HEK293 (cell line): ENCODE results near the gene MAP3K5.
A peak's percentile ranks its signal among the peaks of the same experiment; 100 is the strongest.

Source experiments
- PATZ1 ChIP-seq: fragments of 450-650 bp; formaldehyde crosslinking; IDR thresholded peaks from 2 replicates; pipeline ENCODE4 v1.5.1; 2016; ENCODE audit warnings: missing biosample characterization, missing genetic modification characterization
- REPIN1 ChIP-seq: fragments of 450-650 bp; formaldehyde crosslinking; IDR thresholded peaks from 2 replicates; pipeline ENCODE4 v1.5.1; 2017; ENCODE audit warnings: missing biosample characterization, missing genetic modification characterization, low read depth
- SP2 ChIP-seq: fragments of 450-650 bp; formaldehyde crosslinking; IDR thresholded peaks from 2 replicates; pipeline ENCODE4 v1.5.1; 2016; ENCODE audit warnings: missing biosample characterization, missing genetic modification characterization
- ZBTB1 ChIP-seq: fragments of 450-650 bp; formaldehyde crosslinking; IDR thresholded peaks from 2 replicates; pipeline ENCODE4 v1.5.1; 2016; ENCODE audit warnings: missing biosample characterization, missing genetic modification characterization
- ZBTB11 ChIP-seq: fragments of 450-650 bp; formaldehyde crosslinking; conservative IDR thresholded peaks from 2 replicates; pipeline ENCODE4 v1.5.1; 2016; ENCODE audit warnings: low read depth, missing biosample characterization, missing genetic modification characterization
- ZBTB6 ChIP-seq: fragments of 450-650 bp; formaldehyde crosslinking; IDR thresholded peaks from 2 replicates; pipeline ENCODE4 v1.5.1; 2017; ENCODE audit warnings: missing biosample characterization, missing genetic modification characterization
- ZBTB7A ChIP-seq: fragments of 450-650 bp; formaldehyde crosslinking; IDR thresholded peaks from 2 replicates; pipeline ENCODE4 v1.5.1; 2016; ENCODE audit warnings: low read depth, missing biosample characterization, missing genetic modification characterization
- ZBTB8A ChIP-seq: fragments of 450-650 bp; formaldehyde crosslinking; IDR thresholded peaks from 2 replicates; pipeline ENCODE4 v1.5.1; 2016; ENCODE audit warnings: missing biosample characterization, missing genetic modification characterization
- ZNF140 ChIP-seq: fragments of 450-650 bp; formaldehyde crosslinking; IDR thresholded peaks from 2 replicates; pipeline ENCODE4 v1.5.1; 2016; ENCODE audit warnings: missing biosample characterization, missing genetic modification characterization
- ZNF211 ChIP-seq: fragments of 450-650 bp; formaldehyde crosslinking; IDR thresholded peaks from 2 replicates; pipeline ENCODE4 v1.5.1; 2016; ENCODE audit warnings: low read depth, missing biosample characterization, missing genetic modification characterization
- ZNF549 ChIP-seq: fragments of 450-650 bp; IDR thresholded peaks from 2 replicates; pipeline ENCODE4 v1.5.1; 2018; ENCODE audit warnings: missing biosample characterization, missing genetic modification characterization, mild to moderate bottlenecking, inconsistent platforms, moderate library complexity
- ZNF596 ChIP-seq: fragments of 450-650 bp; IDR thresholded peaks from 2 replicates; pipeline ENCODE4 v1.5.0; 2018; ENCODE audit warnings: missing biosample characterization, mild to moderate bottlenecking, missing genetic modification characterization, moderate library complexity
- ZNF626 ChIP-seq: fragments of 450-650 bp; sonication (Bioruptor Pico); formaldehyde crosslinking; IDR thresholded peaks from 2 replicates; pipeline ENCODE4 v1.5.1; 2018; ENCODE audit warnings: missing biosample characterization, missing genetic modification characterization, inconsistent platforms
- ZNF629 ChIP-seq: fragments of 450-650 bp; formaldehyde crosslinking; IDR thresholded peaks from 2 replicates; pipeline ENCODE4 v1.5.1; 2017; ENCODE audit warnings: missing biosample characterization, missing genetic modification characterization
- ZNF830 ChIP-seq: fragments of 450-650 bp; IDR thresholded peaks from 2 replicates; pipeline ENCODE4 v1.5.0; 2018; ENCODE audit warnings: missing biosample characterization, missing genetic modification characterization, low read depth, mild to moderate bottlenecking, moderate library complexity
- ZSCAN5A ChIP-seq: fragments of 450-650 bp; formaldehyde crosslinking; IDR thresholded peaks from 2 replicates; pipeline ENCODE4 v1.5.1; 2016; ENCODE audit warnings: missing biosample characterization, missing genetic modification characterization
- TF ChIP-seq, protein P1 (sequence below): fragments of 450-650 bp; formaldehyde crosslinking; IDR thresholded peaks from 2 replicates; pipeline ENCODE4 v1.5.1; 2017; ENCODE audit warnings: missing biosample characterization, missing genetic modification characterization
- TF ChIP-seq, protein P2 (sequence below): fragments of 450-650 bp; formaldehyde crosslinking; optimal IDR thresholded peaks from 2 replicates; pipeline ENCODE3; 2016; ENCODE audit warnings: missing biosample characterization, mild to moderate bottlenecking, missing genetic modification characterization
- TF ChIP-seq, protein P3 (sequence below): fragments of 450-650 bp; formaldehyde crosslinking; IDR thresholded peaks from 2 replicates; pipeline ENCODE4 v1.5.1; 2016; ENCODE audit warnings: missing biosample characterization, missing genetic modification characterization, borderline replicate concordance

The MAP3K5 gene

DNA sequence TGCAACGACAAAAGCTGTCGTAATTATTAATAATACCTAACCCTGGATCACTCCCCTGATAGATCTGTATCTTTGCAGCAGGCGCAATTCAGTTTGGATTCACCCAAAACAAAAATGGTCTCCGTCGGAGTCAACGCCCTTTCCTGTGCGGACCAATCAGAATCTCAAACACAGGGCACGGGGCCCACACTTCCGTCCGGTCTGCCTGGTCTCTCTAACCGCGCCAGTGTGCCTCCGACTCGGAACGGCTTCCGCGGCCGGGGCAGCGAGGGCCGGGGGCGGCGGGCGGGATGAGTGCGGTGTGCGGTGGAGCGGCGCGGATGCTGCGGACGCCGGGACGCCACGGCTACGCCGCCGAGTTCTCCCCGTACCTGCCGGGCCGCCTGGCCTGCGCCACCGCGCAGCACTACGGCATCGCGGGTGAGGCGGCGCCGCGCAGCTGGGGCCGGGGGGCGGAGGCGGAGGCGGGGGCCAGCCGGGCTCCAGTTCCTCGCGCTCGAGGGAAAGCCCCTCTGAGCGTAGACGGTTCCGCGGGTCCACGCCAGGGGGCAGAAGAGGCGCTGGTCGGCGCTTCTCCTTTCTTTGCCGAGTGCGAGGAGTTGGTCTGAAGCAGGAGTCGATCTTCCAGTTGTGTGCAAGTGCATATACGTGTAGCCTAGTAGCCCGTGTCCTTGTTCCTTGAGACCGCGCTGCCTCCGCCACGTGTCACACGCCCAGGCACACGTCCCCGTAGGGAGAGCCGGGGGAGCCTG, 30.3 kb upstream of the MAP3K5 start, which contains the start of gene PEX7 (continued):
- TF ChIP-seq ZBTB6: peak; percentile 73; the same call in 1 of the 2 replicates
- 0 out of 2 replicates have a peak, but pooled peaks have one; percentile 22 for TF ChIP-seq ZNF140
- TF ChIP-seq REPIN1 (tag by site-specific recombination): 0 out of 2 replicates have a peak, but pooled peaks have one; percentile 21
- TF ChIP-seq ZNF830 (tag by site-specific recombination): no peak
- peak; percentile 85 for TF ChIP-seq ZBTB11 (tag by site-specific recombination)
- TF ChIP-seq, protein P1, sequence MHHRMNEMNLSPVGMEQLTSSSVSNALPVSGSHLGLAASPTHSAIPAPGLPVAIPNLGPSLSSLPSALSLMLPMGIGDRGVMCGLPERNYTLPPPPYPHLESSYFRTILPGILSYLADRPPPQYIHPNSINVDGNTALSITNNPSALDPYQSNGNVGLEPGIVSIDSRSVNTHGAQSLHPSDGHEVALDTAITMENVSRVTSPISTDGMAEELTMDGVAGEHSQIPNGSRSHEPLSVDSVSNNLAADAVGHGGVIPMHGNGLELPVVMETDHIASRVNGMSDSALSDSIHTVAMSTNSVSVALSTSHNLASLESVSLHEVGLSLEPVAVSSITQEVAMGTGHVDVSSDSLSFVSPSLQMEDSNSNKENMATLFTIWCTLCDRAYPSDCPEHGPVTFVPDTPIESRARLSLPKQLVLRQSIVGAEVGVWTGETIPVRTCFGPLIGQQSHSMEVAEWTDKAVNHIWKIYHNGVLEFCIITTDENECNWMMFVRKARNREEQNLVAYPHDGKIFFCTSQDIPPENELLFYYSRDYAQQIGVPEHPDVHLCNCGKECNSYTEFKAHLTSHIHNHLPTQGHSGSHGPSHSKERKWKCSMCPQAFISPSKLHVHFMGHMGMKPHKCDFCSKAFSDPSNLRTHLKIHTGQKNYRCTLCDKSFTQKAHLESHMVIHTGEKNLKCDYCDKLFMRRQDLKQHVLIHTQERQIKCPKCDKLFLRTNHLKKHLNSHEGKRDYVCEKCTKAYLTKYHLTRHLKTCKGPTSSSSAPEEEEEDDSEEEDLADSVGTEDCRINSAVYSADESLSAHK (tag by site-specific recombination): no peak
- peak; percentile 41; the same call in 1 of the 2 replicates for TF ChIP-seq ZNF626
- TF ChIP-seq ZSCAN5A (tag by site-specific recombination): no peak
- 0 out of 2 replicates have a peak, but pooled peaks have one; percentile 25 for TF ChIP-seq ZNF629 (tag by site-specific recombination)
- TF ChIP-seq PATZ1: 0 out of 2 replicates have a peak, but pooled peaks have one; percentile 17
- TF ChIP-seq ZNF211: no peak
- no peak for TF ChIP-seq ZBTB1 (tag by site-specific recombination)
- TF ChIP-seq, protein P2, sequence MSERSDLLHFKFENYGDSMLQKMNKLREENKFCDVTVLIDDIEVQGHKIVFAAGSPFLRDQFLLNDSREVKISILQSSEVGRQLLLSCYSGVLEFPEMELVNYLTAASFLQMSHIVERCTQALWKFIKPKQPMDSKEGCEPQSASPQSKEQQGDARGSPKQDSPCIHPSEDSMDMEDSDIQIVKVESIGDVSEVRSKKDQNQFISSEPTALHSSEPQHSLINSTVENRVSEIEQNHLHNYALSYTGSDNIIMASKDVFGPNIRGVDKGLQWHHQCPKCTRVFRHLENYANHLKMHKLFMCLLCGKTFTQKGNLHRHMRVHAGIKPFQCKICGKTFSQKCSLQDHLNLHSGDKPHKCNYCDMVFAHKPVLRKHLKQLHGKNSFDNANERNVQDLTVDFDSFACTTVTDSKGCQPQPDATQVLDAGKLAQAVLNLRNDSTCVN (tag by site-specific recombination): peak; percentile 62
- TF ChIP-seq, protein P3, sequence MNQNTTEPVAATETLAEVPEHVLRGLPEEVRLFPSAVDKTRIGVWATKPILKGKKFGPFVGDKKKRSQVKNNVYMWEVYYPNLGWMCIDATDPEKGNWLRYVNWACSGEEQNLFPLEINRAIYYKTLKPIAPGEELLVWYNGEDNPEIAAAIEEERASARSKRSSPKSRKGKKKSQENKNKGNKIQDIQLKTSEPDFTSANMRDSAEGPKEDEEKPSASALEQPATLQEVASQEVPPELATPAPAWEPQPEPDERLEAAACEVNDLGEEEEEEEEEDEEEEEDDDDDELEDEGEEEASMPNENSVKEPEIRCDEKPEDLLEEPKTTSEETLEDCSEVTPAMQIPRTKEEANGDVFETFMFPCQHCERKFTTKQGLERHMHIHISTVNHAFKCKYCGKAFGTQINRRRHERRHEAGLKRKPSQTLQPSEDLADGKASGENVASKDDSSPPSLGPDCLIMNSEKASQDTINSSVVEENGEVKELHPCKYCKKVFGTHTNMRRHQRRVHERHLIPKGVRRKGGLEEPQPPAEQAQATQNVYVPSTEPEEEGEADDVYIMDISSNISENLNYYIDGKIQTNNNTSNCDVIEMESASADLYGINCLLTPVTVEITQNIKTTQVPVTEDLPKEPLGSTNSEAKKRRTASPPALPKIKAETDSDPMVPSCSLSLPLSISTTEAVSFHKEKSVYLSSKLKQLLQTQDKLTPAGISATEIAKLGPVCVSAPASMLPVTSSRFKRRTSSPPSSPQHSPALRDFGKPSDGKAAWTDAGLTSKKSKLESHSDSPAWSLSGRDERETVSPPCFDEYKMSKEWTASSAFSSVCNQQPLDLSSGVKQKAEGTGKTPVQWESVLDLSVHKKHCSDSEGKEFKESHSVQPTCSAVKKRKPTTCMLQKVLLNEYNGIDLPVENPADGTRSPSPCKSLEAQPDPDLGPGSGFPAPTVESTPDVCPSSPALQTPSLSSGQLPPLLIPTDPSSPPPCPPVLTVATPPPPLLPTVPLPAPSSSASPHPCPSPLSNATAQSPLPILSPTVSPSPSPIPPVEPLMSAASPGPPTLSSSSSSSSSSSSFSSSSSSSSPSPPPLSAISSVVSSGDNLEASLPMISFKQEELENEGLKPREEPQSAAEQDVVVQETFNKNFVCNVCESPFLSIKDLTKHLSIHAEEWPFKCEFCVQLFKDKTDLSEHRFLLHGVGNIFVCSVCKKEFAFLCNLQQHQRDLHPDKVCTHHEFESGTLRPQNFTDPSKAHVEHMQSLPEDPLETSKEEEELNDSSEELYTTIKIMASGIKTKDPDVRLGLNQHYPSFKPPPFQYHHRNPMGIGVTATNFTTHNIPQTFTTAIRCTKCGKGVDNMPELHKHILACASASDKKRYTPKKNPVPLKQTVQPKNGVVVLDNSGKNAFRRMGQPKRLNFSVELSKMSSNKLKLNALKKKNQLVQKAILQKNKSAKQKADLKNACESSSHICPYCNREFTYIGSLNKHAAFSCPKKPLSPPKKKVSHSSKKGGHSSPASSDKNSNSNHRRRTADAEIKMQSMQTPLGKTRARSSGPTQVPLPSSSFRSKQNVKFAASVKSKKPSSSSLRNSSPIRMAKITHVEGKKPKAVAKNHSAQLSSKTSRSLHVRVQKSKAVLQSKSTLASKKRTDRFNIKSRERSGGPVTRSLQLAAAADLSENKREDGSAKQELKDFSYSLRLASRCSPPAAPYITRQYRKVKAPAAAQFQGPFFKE: no peak
- TF ChIP-seq ZBTB8A (tag by site-specific recombination): peak; percentile 24; the same call in 1 of the 2 replicates
- no peak for TF ChIP-seq ZBTB7A (tag by site-specific recombination)
- peak; percentile 81 for TF ChIP-seq SP2 (tag by site-specific recombination)
- peak; percentile 70 for TF ChIP-seq ZNF596 (tag by site-specific recombination)
- 0 out of 2 replicates have a peak, but pooled peaks have one; percentile 19 for TF ChIP-seq ZNF549 (tag by site-specific recombination)
